HepG2 (cell line): Measurements from ENCODE around the gene OR4N5. TPM values are rescaled to one million over a fixed set of nuclear protein-coding genes. Genes with fewer than 3 reads are reported as not detected.

ENCODE experiments used
- ATAC-seq: fragments of 200-7000 bp; cut with Tn5 transposase; 3 replicates; pipeline ENCODE4 v1.9.1; 2020; ENCODE audit warnings: mild to moderate bottlenecking, moderate library complexity
- BruUV-seq: library from RNA; stranded (reverse); fragments of 400-500 nt; replicated peaks from 2 replicates; lab custom pipeline; 2021; lab: Mats Ljungman, UMichigan
- CTCF ChIA-PET: fragments of 300-600 bp; formaldehyde crosslinking; extraction: SDS; loops from one replicate; lab custom pipeline; 2021; ENCODE audit warnings: low total read pairs, inconsistent platforms, low intra/inter-chr PET ratio; lab: Yijun Ruan, JAX
- POLR2A ChIA-PET: fragments of 350-600 bp; sonication (Branson Sonifier 250); formaldehyde crosslinking; loops from one replicate; lab custom pipeline; 2020; ENCODE audit warnings: antibody characterized with exemption, inconsistent platforms; lab: Yijun Ruan, JAX
- DNase-seq: peaks from one replicate; pipeline ENCODE4 v3.0.0-alpha.2; 2015; ENCODE audit warnings: low spot score
- FAIRE-seq: peaks from 3 replicates; lab custom pipeline; 2011; peaks lifted over from hg19 to GRCh38; lab: Jason Lieb, UNC
- H2AFZ ChIP-seq: one replicate; pipeline ENCODE4 v1.6.1; 2011; ENCODE audit warnings: low read length, inconsistent platforms
- H3K27ac ChIP-seq: fragments of 300-600 bp; 3 replicates; pipeline ENCODE4 v1.8.0; 2011; ENCODE audit warnings: mixed run types, mild to moderate bottlenecking, mixed read lengths, low read length, inconsistent platforms; ENCODE audit not compliant: insufficient read depth; ENCODE audit errors: extremely low read length
- H3K27me3 ChIP-seq, 2 experiments: fragments of 200-600 bp in 1 of 2; 2 replicates in 1 of 2; 3 replicates in 1 of 2; pipeline versions ENCODE4 v1.6.0 to v1.8.0; 2011; ENCODE audit warnings: low read length in 2 of 2, mild to moderate bottlenecking in 2 of 2, moderate library complexity in 2 of 2, inconsistent platforms in 1 of 2; ENCODE audit not compliant: insufficient read depth in 2 of 2, control insufficient read depth in 1 of 2
- H3K36me3 ChIP-seq, 2 experiments: fragments of 200-600 bp in 1 of 2; replicated peaks in 1 of 2; 2 replicates in 1 of 2; 3 replicates in 1 of 2; pipeline versions ENCODE4 v1.5.1 to v1.8.0; 2011; ENCODE audit warnings: low read length in 2 of 2, inconsistent platforms in 1 of 2; ENCODE audit not compliant: insufficient read depth in 2 of 2, control insufficient read depth in 1 of 2
- H3K4me1 ChIP-seq: 2 replicates; pipeline ENCODE4 v1.5.1; 2012; ENCODE audit warnings: low read length, inconsistent platforms; ENCODE audit not compliant: insufficient read depth
- H3K4me2 ChIP-seq: 2 replicates; pipeline ENCODE4 v1.6.0; 2011; ENCODE audit warnings: low read depth, low read length, inconsistent platforms
- H3K4me3 ChIP-seq, 3 experiments: fragments of 200-600 bp in 1 of 3; sonication (generic), shearing (Covaris generic) in 1 of 3; replicated peaks in 1 of 3; 2 replicates each; pipeline ENCODE4 v1.5.1; 2011 to 2016; ENCODE audit warnings: low read length in 3 of 3, inconsistent platforms in 2 of 3, low read depth in 2 of 3, mild to moderate bottlenecking in 2 of 3, control low read depth in 1 of 3, mixed read lengths in 1 of 3; ENCODE audit not compliant: insufficient read depth in 1 of 3
- H3K79me2 ChIP-seq: one replicate; pipeline ENCODE4 v1.6.1; 2011; ENCODE audit warnings: low read length, inconsistent platforms; ENCODE audit not compliant: insufficient read depth
- H3K9ac ChIP-seq: 2 replicates; pipeline ENCODE4 v1.6.0; 2011; ENCODE audit warnings: mild to moderate bottlenecking, low read depth, low read length, inconsistent platforms; ENCODE audit not compliant: insufficient read depth
- H3K9me3 ChIP-seq: 2 replicates; pipeline ENCODE4 v1.5.1; 2012; ENCODE audit warnings: mild to moderate bottlenecking, low read length
- H4K20me1 ChIP-seq: 2 replicates; pipeline ENCODE4 v1.6.0; 2011; ENCODE audit warnings: inconsistent platforms, mild to moderate bottlenecking, low read length, moderate library complexity; ENCODE audit not compliant: insufficient read depth
- CEBPB ChIP-seq: IDR thresholded peaks from 2 replicates; pipeline ENCODE4 v1.6.1; 2011; ENCODE audit warnings: low read depth, low read length, improper control_type of control experiment, borderline replicate concordance
- FOXA3 ChIP-seq: IDR thresholded peaks from 2 replicates; pipeline ENCODE4 v1.6.1; 2016; ENCODE audit warnings: missing genetic modification reagents, missing compliant biosample characterization
- IRF1 ChIP-seq: sonication (generic); formaldehyde crosslinking; IDR thresholded peaks from 2 replicates; pipeline ENCODE4 v1.4.0; 2020; ENCODE audit warnings: low read depth, mild to moderate bottlenecking, missing genetic modification reagents
- NFYB ChIP-seq: sonication (generic); formaldehyde crosslinking; IDR thresholded peaks from 2 replicates; pipeline ENCODE4 v1.4.0; 2020; ENCODE audit warnings: missing genetic modification reagents
- PCBP2 ChIP-seq: fragments of 200-400 bp; formaldehyde crosslinking; optimal IDR thresholded peaks from 2 replicates; pipeline ENCODE3; 2018; ENCODE audit warnings: low read length, low read depth; ENCODE audit not compliant: poor library complexity, severe bottlenecking
- ZNF292 ChIP-seq: sonication (generic); formaldehyde crosslinking; IDR thresholded peaks from 2 replicates; pipeline ENCODE4 v1.8.1; 2022; ENCODE audit warnings: mild to moderate bottlenecking, low read depth, missing genetic modification reagents, borderline replicate concordance
- ZNF562 ChIP-seq: sonication (generic); formaldehyde crosslinking; IDR thresholded peaks from 2 replicates; pipeline ENCODE4 v1.8.0; 2022; ENCODE audit warnings: missing genetic modification reagents, borderline replicate concordance
- WGBS: methylation state at CpG from one replicate; pipeline ENCODE4 v1.1.6; 2017; ENCODE audit warnings: low lambda C conversion rate; 5-methylcytosine and 5-hydroxymethylcytosine counted together
- in situ Hi-C: cut with HindIII; loops from 2 replicates; pipeline ENCODE4 v1.10.0; 2017; ENCODE audit warnings: low pct_unique_long_range_greater_than_20kb; ENCODE audit not compliant: extremely low pct_ligation_motif_present
- intact Hi-C: fragments of 100-400 bp; cut with micrococcal nuclease; formaldehyde crosslinking; loops from one replicate; pipeline ENCODE4 v1.10.0; 2022; ENCODE audit not compliant: unreplicated experiment
- polyA plus RNA-seq, 8 experiments: library from polyadenylated mRNA; depleted of rRNA in 3 of 8; stranded (reverse) in 7 of 8; unstranded in 1 of 8; fragments of >200 nt; fragmentation: Illumina TruSeq in 4 of 8; extraction: Trizol in 4 of 8; gene quantifications; 2 replicates each; pipeline versions ENCODE4 v1.2.1 to v1.2.3, GENCODE V29; 2011 to 2016; ENCODE audit warnings: low read depth in 4 of 8, missing spikeins in 1 of 8, mixed read lengths in 1 of 8; ENCODE audit not compliant: insufficient read depth in 1 of 8
- total RNA-seq, 5 experiments: library from RNA; depleted of rRNA; stranded (reverse); fragments of >200 nt; fragmentation: Illumina TruSeq; extraction: Trizol; gene quantifications; 2 replicates each; pipeline ENCODE4 v1.2.3, GENCODE V29; 2016; ENCODE audit warnings: low read depth in 1 of 5
- TF ChIP-seq, protein P1 (sequence below): sonication (generic); formaldehyde crosslinking; IDR thresholded peaks from 2 replicates; pipeline ENCODE4 v1.4.0; 2020; ENCODE audit warnings: missing genetic modification reagents; ENCODE audit errors: not compliant biosample characterization

Gene OR4N5
- total and polyA plus RNA-seq, 2 of the 13 experiments (the other 11 are each of a cell fraction or from before 2014, with no cell fraction given), result not detected

DNA sequence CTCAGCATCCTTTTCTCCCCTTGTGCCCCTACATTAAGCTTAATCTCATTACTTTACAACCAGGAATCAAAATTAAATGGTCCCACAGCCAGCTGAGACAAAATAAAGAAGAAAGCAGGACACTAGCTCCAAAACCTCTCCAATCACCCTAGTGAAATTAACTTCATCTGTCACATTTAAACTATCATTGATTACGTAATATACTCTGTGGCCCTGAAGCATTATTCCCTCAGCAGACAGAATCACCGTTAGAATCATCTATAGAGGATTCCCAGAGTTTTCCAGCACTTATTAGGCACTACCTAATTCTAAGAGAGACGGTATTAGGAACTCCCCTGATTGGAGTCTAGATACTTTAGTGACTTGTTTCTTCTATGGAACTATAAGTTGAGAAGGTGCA lies 28.2 kb upstream of the OR4N5 start, which contains the start of gene OR4K17:
OR4K17 (plus strand) TSS at position 302 of the 400 bp plus-strand sequence. CDS start 6,761 bp downstream, outside the sequence.
- Histone ChIP-seq H4K20me1 (no peaks in the 10 kb centered on the region), H3K9ac (no peak within 1 kb of the TSS), H3K27me3 (no peaks in the 10 kb centered on the region), H3K79me2 (no peaks in the 10 kb centered on the region), H3K36me3 (no peaks in the 10 kb centered on the region), H3K4me3 (no peak within 1 kb of the TSS), H3K4me1 (no peaks in the 10 kb centered on the region), H3K4me2 (no peak within 1 kb of the TSS), H3K9me3 (no peaks in the 10 kb centered on the region), H3K27ac (no peak within 1 kb of the TSS), H2AFZ (no peak within 1 kb of the TSS)
- WGBS, result 22% methylated on average over 3 of the region's 3 CpGs
- intact Hi-C loops (no loop called here), in situ Hi-C loops (no loop called here)
- DNase-seq (no peak), ATAC-seq (no peak), FAIRE-seq (no peak)
- ChIA-PET CTCF (no interaction called here), POLR2A (no interaction called here)
- no peak for TF ChIP-seq ZNF292 (CRISPR knock-in tag)
- TF ChIP-seq NFYB (CRISPR knock-in tag), result no peak
- no peak for TF ChIP-seq FOXA3 (CRISPR knock-in tag)
- TF ChIP-seq ZNF562, result no peak
- peak; percentile 64; the same call in 1 of the 2 replicates for TF ChIP-seq CEBPB
- no peak for TF ChIP-seq PCBP2
- no peak for TF ChIP-seq IRF1 (CRISPR knock-in tag)
- TF ChIP-seq, protein P1, sequence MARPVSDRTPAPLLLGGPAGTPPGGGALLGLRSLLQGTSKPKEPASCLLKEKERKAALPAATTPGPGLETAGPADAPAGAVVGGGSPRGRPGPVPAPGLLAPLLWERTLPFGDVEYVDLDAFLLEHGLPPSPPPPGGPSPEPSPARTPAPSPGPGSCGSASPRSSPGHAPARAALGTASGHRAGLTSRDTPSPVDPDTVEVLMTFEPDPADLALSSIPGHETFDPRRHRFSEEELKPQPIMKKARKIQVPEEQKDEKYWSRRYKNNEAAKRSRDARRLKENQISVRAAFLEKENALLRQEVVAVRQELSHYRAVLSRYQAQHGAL (CRISPR knock-in tag), result no peak
- no TSS peak for BruUV-seq
